Osteocyte (in vitro differentiated cells): ENCODE results near the gene SMIM29. TPM values are rescaled to one million over a fixed set of nuclear protein-coding genes. Genes with fewer than 3 reads are reported as not detected.
A peak's percentile ranks its signal among the peaks of the same experiment; 100 is the strongest.
"Not testable (repeated sequence)": the region's sequence is repeated elsewhere in the genome, so short reads cannot be mapped to it uniquely, and the experiment has no call there.

Experiments
- DNase-seq: peaks from one replicate; pipeline ENCODE4 v3.0.0; 2021; ENCODE audit warnings: mixed read lengths; ENCODE audit not compliant: unreplicated experiment; ENCODE audit errors: extremely low spot score
- H3K27ac Mint-ChIP-seq: one replicate; pipeline ENCODE4 v1.8.0; 2021; ENCODE audit warnings: mild to moderate bottlenecking, mixed read lengths; ENCODE audit not compliant: unreplicated experiment
- H3K27me3 Mint-ChIP-seq: one replicate; pipeline ENCODE4 v1.8.0; 2021; ENCODE audit warnings: mixed read lengths; ENCODE audit not compliant: unreplicated experiment
- H3K36me3 Mint-ChIP-seq: one replicate; pipeline ENCODE4 v1.8.0; 2021; ENCODE audit warnings: mixed read lengths; ENCODE audit not compliant: unreplicated experiment
- H3K4me1 Mint-ChIP-seq: one replicate; pipeline ENCODE4 v1.8.0; 2021; ENCODE audit warnings: mixed read lengths; ENCODE audit not compliant: unreplicated experiment
- H3K4me3 Mint-ChIP-seq: one replicate; pipeline ENCODE4 v1.8.0; 2021; ENCODE audit warnings: mild to moderate bottlenecking, moderate library complexity, mixed read lengths; ENCODE audit not compliant: unreplicated experiment
- H3K9me3 Mint-ChIP-seq: one replicate; pipeline ENCODE4 v1.8.0; 2021; ENCODE audit warnings: mixed read lengths; ENCODE audit not compliant: unreplicated experiment
- total RNA-seq: library from RNA; stranded (reverse); gene quantifications from 2 replicates; pipeline ENCODE4 v1.2.1, GENCODE V29; 2021
- TF ChIP-seq, protein P1 (sequence below): fragments of 200-600 bp; sonication (generic); IDR thresholded peaks from 2 replicates; pipeline ENCODE4 v1.5.0; 2021; ENCODE audit warnings: antibody characterized with exemption, mild to moderate bottlenecking, moderate library complexity

SMIM29 gene
- total RNA-seq, 1 donor from 2014 or later: 23.2 TPM

- Mint-ChIP-seq H3K4me1 (peaks cover 54% of the 10 kb centered on the region), H3K27me3 (no peaks in the 10 kb centered on the region), H3K36me3 (no peaks in the 10 kb centered on the region), H3K27ac (peak overlapping the region; percentile 56), H3K9me3 (no peaks in the 10 kb centered on the region), H3K4me3 (peak overlapping the region; percentile 92)
- no peak for DNase-seq
- TF ChIP-seq, protein P1, sequence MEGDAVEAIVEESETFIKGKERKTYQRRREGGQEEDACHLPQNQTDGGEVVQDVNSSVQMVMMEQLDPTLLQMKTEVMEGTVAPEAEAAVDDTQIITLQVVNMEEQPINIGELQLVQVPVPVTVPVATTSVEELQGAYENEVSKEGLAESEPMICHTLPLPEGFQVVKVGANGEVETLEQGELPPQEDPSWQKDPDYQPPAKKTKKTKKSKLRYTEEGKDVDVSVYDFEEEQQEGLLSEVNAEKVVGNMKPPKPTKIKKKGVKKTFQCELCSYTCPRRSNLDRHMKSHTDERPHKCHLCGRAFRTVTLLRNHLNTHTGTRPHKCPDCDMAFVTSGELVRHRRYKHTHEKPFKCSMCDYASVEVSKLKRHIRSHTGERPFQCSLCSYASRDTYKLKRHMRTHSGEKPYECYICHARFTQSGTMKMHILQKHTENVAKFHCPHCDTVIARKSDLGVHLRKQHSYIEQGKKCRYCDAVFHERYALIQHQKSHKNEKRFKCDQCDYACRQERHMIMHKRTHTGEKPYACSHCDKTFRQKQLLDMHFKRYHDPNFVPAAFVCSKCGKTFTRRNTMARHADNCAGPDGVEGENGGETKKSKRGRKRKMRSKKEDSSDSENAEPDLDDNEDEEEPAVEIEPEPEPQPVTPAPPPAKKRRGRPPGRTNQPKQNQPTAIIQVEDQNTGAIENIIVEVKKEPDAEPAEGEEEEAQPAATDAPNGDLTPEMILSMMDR: no peak
Measured at GRCh38 chr6:34247481-34248197, 1.2 kb downstream of the SMIM29 start.

DNA sequence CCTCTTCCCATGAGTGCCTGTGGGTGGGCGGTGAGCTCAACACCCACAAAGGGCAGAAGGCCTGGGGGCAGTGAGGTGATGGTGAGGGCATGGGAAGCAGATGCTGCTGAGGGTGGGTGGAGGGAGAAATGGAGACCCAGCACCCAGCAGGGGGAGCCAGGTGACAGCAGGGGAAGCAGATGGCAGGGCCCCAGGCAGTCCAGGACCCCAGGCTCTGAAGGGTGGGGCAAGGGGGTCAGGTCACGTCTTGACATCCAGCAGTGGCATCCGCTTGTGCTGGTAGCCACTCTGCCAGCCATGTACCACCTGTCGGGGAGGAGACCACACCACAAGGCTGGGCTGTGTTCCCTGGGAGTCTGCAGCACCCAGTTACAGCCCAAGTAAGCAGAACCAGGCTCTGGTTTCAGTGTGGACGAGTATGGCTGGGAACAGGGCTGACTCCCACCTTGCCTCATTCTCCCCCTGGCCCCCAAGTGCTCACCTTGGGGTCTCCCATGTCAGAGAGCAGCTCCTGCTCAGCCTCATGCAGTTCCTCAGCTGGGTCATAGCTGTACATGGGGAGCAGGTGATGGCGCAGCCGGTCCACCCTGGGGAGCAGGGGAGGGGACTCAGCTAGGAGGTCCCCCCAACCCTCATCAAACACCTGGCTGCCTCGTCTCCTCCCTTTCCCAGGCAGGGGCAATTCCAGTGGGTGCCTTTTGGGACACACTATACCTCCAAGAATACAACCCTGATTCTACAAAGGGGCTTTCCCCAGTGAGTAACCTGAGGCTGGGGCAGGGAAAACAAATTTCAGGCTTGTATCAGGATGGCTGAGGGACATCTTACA, 2.0 kb downstream of the SMIM29 start:
- Mint-ChIP-seq H3K9me3 (no peaks in the 10 kb centered on the region), H3K4me1 (peaks cover 58% of the 10 kb centered on the region), H3K27ac (peak overlapping the region; percentile 44), H3K4me3 (no peak overlapping the region), H3K36me3 (no peaks in the 10 kb centered on the region), H3K27me3 (no peaks in the 10 kb centered on the region)
- TF ChIP-seq, protein P1: peak; percentile 51
- DNase-seq: no peak

DNA sequence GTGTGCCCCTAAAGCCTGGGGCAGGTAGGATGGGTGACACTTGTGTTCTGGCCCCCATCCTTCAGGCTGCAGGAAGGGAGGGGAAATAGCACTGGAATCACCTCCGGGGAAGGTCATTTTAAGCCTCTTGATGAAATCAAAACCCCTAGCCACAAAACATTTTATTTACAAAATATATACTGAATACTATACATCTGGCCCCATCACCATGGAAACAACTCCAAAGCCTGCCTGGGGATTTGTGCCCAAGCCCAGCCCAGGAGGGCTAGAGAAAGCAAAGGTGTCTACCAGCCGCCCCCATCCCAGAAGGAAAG, 2.6 kb downstream of the SMIM29 start:
- DNase-seq: no peak
- TF ChIP-seq, protein P1: no peak
- Mint-ChIP-seq H3K4me3 (no peak overlapping the region), H3K27ac (peak overlapping the region; percentile 54), H3K4me1 (peaks cover 58% of the 10 kb centered on the region), H3K9me3 (no peaks in the 10 kb centered on the region), H3K36me3 (peaks cover 4% of the 10 kb centered on the region), H3K27me3 (no peaks in the 10 kb centered on the region)

- DNase-seq, H3K27me3 Mint-ChIP-seq, H3K4me3 Mint-ChIP-seq, H3K9me3 Mint-ChIP-seq, H3K36me3 Mint-ChIP-seq: not testable (repeated sequence)
- peaks cover 58% of the 10 kb centered on the region for H3K4me1 Mint-ChIP-seq
- H3K27ac Mint-ChIP-seq: peak overlapping the region; percentile 87
Measured at GRCh38 chr6:34245761-34246140, 3.1 kb downstream of the SMIM29 start.

- H3K9me3 Mint-ChIP-seq, DNase-seq, H3K4me3 Mint-ChIP-seq, H3K36me3 Mint-ChIP-seq, H3K27me3 Mint-ChIP-seq: not testable (repeated sequence)
- H3K4me1 Mint-ChIP-seq: peaks cover 58% of the 10 kb centered on the region
- H3K27ac Mint-ChIP-seq: peak overlapping the region; percentile 87
Measured at GRCh38 chr6:34245032-34245760, 3.6 kb downstream of the SMIM29 start.
